Subcutaneous adipose tissue (tissue), 4 donors: ENCODE results near the gene MRPS16. TPM values are rescaled to one million over a fixed set of nuclear protein-coding genes. Genes with fewer than 3 reads are reported as not detected.

Experiments
- CTCF ChIP-seq: fragments of 450-650 bp; IDR thresholded peaks from one replicate; pipeline ENCODE4 v1.5.1; 2016; ENCODE audit warnings: low read depth, mild to moderate bottlenecking, control low read depth, antibody characterized with exemption, moderate library complexity
- small RNA-seq: library from RNA; depleted of rRNA; stranded (forward); fragments of <200 nt; gene quantifications from one replicate; pipeline ENCODE3, GENCODE V24; 2016
- total RNA-seq, 4 donors: library from RNA; depleted of rRNA; stranded (reverse); fragments of >200 nt; gene quantifications; one replicate each; pipeline ENCODE4 v1.1.0, GENCODE V29; 2016

Gene MRPS16
- total RNA-seq, 4 donors from 2014 or later, result 31.9 to 40.4 (median 35.6) TPM

DNA sequence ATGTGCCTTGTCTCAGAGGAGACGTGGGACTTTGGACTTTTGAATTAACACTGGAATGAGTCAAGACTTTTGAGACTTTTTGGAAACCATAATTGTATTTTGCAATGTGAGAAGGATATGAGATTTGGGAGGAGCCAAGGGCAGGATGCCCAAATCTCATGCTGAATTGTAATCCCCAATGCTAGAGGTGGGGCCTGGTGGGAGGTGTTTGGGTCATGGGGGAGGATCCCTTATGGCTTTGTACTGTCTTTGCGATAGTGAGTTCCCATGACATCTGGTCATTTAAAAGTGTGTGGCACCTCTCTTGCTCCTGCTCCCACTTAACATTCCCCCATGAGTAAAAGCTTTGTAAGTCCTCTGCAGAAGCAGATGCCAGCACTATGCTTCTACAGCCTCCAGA lies 44.6 kb downstream of the MRPS16 start:
- no peak for TF ChIP-seq CTCF

DNA sequence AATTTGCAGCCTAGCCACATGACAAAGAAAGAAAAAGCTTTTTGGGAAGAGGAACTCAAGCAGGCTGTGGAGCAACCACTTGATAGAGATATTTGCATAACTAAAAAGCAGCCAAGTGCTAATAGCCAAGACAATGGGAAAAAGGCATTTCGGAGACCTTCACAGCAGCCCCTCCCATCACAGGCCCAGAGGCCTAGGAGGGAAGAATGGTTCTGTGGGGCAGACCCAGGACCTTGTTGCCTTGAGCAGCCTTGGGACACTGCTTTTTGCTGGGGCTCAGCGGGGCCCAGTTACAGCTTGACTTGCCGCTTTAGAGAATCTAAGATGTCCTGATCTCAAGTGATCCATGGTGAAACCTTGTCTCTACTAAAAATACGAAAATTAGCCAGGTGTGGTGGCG lies 46.1 kb downstream of the MRPS16 start:
- no peak for TF ChIP-seq CTCF

DNA sequence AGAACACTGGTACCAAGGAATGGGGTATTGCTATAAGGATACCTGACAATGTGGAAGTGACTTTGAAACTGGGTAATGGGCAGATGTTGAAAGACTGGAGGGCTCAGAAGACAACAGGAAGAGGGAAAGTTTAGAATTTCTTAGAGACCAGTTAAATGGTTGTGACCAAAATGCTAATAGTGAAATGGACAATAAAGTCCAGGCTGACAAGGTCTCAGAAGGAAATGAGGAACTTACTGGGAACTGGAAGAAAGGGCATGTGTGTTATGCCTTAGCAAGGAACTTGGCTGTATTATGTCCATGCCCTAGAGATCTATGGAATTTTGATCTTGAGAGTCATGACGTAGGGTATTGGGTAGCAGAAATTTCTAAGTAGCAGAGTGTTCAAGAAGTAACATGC lies 46.6 kb downstream of the MRPS16 start:
- TF ChIP-seq CTCF, result no peak

DNA sequence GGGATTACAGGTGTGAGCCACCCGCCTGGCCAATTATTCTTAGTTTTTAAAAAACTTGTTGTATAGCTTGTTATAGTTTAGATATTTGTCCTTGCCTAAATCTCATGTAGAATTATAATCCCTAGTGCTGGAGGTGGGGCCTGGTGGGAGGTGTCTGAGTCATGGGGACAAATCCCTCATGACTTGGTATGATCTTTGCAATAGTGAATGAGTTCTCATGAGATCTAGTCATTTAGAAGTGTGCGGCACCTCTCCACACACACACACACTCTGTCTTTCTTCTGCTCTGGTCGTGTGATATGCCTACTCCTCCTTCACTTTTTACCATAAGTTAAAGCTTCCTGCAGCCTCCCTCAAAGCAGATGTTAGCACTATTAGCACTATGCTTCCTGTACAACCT lies 47.4 kb downstream of the MRPS16 start:
- no peak for TF ChIP-seq CTCF

Small RNA genes within 50 kb of the gene (small RNA-seq; reads per million reads assigned to genes)
- gene RNU6-833P, result not detected

Other genes with a start within 250 kb of the MRPS16 start
- gene P4HA1, start 155.8 kb downstream of the MRPS16 start, total RNA-seq, result 10 to 100 TPM; 20.3 to 43.4 (median 34.6) TPM
- gene NUDT13, start 142.2 kb downstream of the MRPS16 start, total RNA-seq, result 1 to 10 TPM; 2.1 to 9.0 (median 2.7) TPM
- gene ECD, start 84.6 kb downstream of the MRPS16 start, total RNA-seq, result 10 to 100 TPM; 25.1 to 40.6 (median 27.9) TPM
- 10 to 100 TPM; 17.3 to 26.2 (median 23.2) TPM for gene FAM149B1, start 84.5 kb downstream of the MRPS16 start, total RNA-seq
- gene DNAJC9, start 5.4 kb downstream of the MRPS16 start, total RNA-seq, result 10 to 100 TPM; 11.7 to 16.3 (median 14.3) TPM
- 1 to 10 TPM; 3.9 to 8.1 (median 6.3) TPM for gene CFAP70, start 106.2 kb upstream of the MRPS16 start, total RNA-seq
- 100 to 1,000 TPM; 106 to 145 (median 114) TPM for gene ANXA7, start 161.4 kb upstream of the MRPS16 start, total RNA-seq
- 1 to 10 TPM; 2.4 to 4.0 (median 3.7) TPM for gene MSS51, start 180.9 kb upstream of the MRPS16 start, total RNA-seq
- 10 to 100 TPM; 62.2 to 99.5 (median 77.8) TPM for gene PPP3CB, start 243.4 kb upstream of the MRPS16 start, total RNA-seq